Upper lobe of left lung (tissue), 6 donors: ENCODE results near the gene RBBP9. TPM values are rescaled to one million over a fixed set of nuclear protein-coding genes. Genes with fewer than 3 reads are reported as not detected.

Experiments
- ATAC-seq, 2 donors: fragments of 200-7000 bp; cut with Tn5 transposase; one replicate each; pipeline ENCODE4 v1.9.1; 2022; ENCODE audit warnings: mild to moderate bottlenecking in 2 of 2, moderate library complexity in 2 of 2; ENCODE audit not compliant: low FRiP score in 2 of 2
- DNase-seq, 2 donors: peaks; one replicate each; pipeline ENCODE4 v3.0.0-alpha.2; 2019 to 2020
- H3K27ac ChIP-seq, 4 donors: fragments of 200-600 bp; sonication (generic); one replicate each; pipeline ENCODE4 v1.5.1; 2016 to 2019
- H3K27me3 ChIP-seq, 4 donors: fragments of 200-600 bp; sonication (generic); one replicate each; pipeline ENCODE4 v1.5.1; 2017 to 2019
- H3K36me3 ChIP-seq, 4 donors: fragments of 200-600 bp; sonication (generic); one replicate each; pipeline ENCODE4 v1.5.1; 2016 to 2019
- H3K4me1 ChIP-seq, 4 donors: fragments of 200-600 bp; sonication (generic); one replicate each; pipeline ENCODE4 v1.5.1; 2018 to 2019
- H3K4me3 ChIP-seq, 4 donors: fragments of 200-600 bp; sonication (generic); one replicate each; pipeline ENCODE4 v1.5.1; 2017 to 2019; ENCODE audit warnings: mild to moderate bottlenecking in 2 of 4, moderate library complexity in 1 of 4
- H3K9me3 ChIP-seq, 4 donors: fragments of 200-600 bp; sonication (generic); one replicate each; pipeline ENCODE4 v1.5.1; 2018 to 2019
- EP300 ChIP-seq, 4 donors: sonication (generic); formaldehyde crosslinking; IDR thresholded peaks; one replicate each; pipeline ENCODE4 v1.5.1; 2017; ENCODE audit warnings: antibody characterized with exemption in 4 of 4, control low read depth in 2 of 4
- POLR2A ChIP-seq, 4 donors: fragments of 450-650 bp; IDR thresholded peaks; one replicate each; pipeline ENCODE4 v1.5.1; 2016 to 2017; ENCODE audit warnings: antibody characterized with exemption in 4 of 4, mild to moderate bottlenecking in 2 of 4
- POLR2AphosphoS5 ChIP-seq, 2 donors: sonication (generic); formaldehyde crosslinking; IDR thresholded peaks; one replicate each; pipeline ENCODE4 v1.5.1; 2017; ENCODE audit warnings: antibody characterized with exemption in 2 of 2
- WGBS, 2 donors: methylation state at CpG; one replicate each; pipeline ENCODE4 v1.1.5; 2017 to 2018; 5-methylcytosine and 5-hydroxymethylcytosine counted together
- total RNA-seq, 6 donors: library from RNA; depleted of rRNA in 4 of 6; stranded (reverse); fragments of >200 nt in 4 of 6; gene quantifications; one replicate each; pipeline versions ENCODE4 v1.1.0 to v1.2.1, GENCODE V29; 2016 to 2021
- TF ChIP-seq, protein P1 (sequence below), 6 experiments: fragments of 450-650 bp in 4 of 6; fragments of 200-600 bp in 2 of 6; sonication (generic) in 2 of 6; IDR thresholded peaks; one replicate each; pipeline ENCODE4 v1.5.1; 2016 to 2019; ENCODE audit warnings: antibody characterized with exemption in 6 of 6
- donor health status: DM: no; HTN: no; CAD: no; lungs with moderate emphysema.
- donor health status: DM: no; HTN: yes; CAD: no; lungs with severe emphysema.

RBBP9 gene
- total RNA-seq, 6 donors from 2014 or later: 6.9 to 32.0 (median 15.0) TPM

- ATAC-seq: no peak
- WGBS, 2 donors: 93 to 97% methylated on average over 1 of the region's 1 CpG
- Histone ChIP-seq H3K4me3 (no peak overlapping the region), H3K36me3 (peaks cover 0 to 94% (median 55%) of the 10 kb centered on the region in 4 donors), H3K27me3 (no peaks in the 10 kb centered on the region), H3K27ac (no peak overlapping the region), H3K4me1 (no peaks in the 10 kb centered on the region), H3K9me3 (no peaks in the 10 kb centered on the region)
- TF ChIP-seq POLR2A (IDR thresholded peaks at IDR 0.05) (no peak), POLR2AphosphoS5 (IDR thresholded peaks at IDR 0.05) (no peak), EP300 (IDR thresholded peaks at IDR 0.05) (no peak)
- TF ChIP-seq, protein P1, sequence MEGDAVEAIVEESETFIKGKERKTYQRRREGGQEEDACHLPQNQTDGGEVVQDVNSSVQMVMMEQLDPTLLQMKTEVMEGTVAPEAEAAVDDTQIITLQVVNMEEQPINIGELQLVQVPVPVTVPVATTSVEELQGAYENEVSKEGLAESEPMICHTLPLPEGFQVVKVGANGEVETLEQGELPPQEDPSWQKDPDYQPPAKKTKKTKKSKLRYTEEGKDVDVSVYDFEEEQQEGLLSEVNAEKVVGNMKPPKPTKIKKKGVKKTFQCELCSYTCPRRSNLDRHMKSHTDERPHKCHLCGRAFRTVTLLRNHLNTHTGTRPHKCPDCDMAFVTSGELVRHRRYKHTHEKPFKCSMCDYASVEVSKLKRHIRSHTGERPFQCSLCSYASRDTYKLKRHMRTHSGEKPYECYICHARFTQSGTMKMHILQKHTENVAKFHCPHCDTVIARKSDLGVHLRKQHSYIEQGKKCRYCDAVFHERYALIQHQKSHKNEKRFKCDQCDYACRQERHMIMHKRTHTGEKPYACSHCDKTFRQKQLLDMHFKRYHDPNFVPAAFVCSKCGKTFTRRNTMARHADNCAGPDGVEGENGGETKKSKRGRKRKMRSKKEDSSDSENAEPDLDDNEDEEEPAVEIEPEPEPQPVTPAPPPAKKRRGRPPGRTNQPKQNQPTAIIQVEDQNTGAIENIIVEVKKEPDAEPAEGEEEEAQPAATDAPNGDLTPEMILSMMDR (IDR thresholded peaks at IDR 0.05): no peak
- no peak for DNase-seq
Observed at GRCh38 chr20:18477218-18477617, 19.8 kb downstream of the RBBP9 start.

- H3K27ac ChIP-seq: peak within 1 kb of the TSS; percentile 79 to 90 (median 84)
- TF ChIP-seq POLR2AphosphoS5 (IDR thresholded peaks at IDR 0.05) (peak; percentile 60 to 85), POLR2A (IDR thresholded peaks at IDR 0.05) (peak in 3 of 4 donors; percentile 34 to 64 (median 49)), EP300 (IDR thresholded peaks at IDR 0.05) (peak in 1 of 4 donors; percentile 54)
- TF ChIP-seq, protein P1 (IDR thresholded peaks at IDR 0.05): peak in 1 of 6 experiments; percentile 21
- H3K27me3 ChIP-seq: no peaks in the 10 kb centered on the region
- peak; percentile 97 to 99 for DNase-seq
- H3K4me3 ChIP-seq: peak within 1 kb of the TSS; percentile 88 to 96 (median 90)
- H3K36me3 ChIP-seq: peaks cover 0 to 24% (median 6%) of the 10 kb centered on the region in 4 donors
- WGBS, 2 donors: 0% methylated on average over 8 to 55 of the region's 57 CpGs
- peaks cover 12 to 20% (median 17%) of the 10 kb centered on the region in 4 donors for H3K4me1 ChIP-seq
- no peaks in the 10 kb centered on the region for H3K9me3 ChIP-seq
- ATAC-seq: peak; percentile 99 to 100
Observed at GRCh38 chr20:18466894-18467730, 29.9 kb downstream of the RBBP9 start, which contains the start of the genes DZANK1 and POLR3F. Gene DZANK1 (minus strand): TSS chr20:18467030. CDS start chr20:18465358, 1,672 bp downstream. Gene POLR3F (plus strand): TSS chr20:18467390. CDS start chr20:18467507, 117 bp downstream.

DNA sequence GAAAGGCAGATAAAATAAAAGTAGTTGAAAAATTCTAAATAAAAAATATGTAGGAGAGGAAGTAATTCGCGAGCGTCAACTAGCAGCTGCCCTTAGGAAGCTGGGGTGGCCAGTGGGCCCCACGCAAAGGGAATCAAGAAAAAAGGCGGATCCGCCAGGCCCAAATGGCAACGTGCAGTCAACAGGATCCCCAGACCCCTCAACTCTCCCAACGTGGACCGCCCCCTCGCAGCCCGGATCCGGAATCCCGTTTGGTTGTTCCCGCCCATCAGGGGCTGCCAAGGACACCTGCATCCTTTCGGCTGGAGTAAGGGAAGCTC is 30.5 kb downstream of the RBBP9 start:
- TF ChIP-seq POLR2AphosphoS5 (IDR thresholded peaks at IDR 0.05) (no peak), POLR2A (IDR thresholded peaks at IDR 0.05) (no peak), EP300 (IDR thresholded peaks at IDR 0.05) (no peak)
- TF ChIP-seq, protein P1 (IDR thresholded peaks at IDR 0.05): no peak
- Histone ChIP-seq H3K27me3 (no peaks in the 10 kb centered on the region), H3K4me3 (peak overlapping the region; percentile 88 to 96 (median 90)), H3K4me1 (peaks cover 12 to 20% (median 17%) of the 10 kb centered on the region in 4 donors), H3K27ac (peak overlapping the region; percentile 79 to 90 (median 84)), H3K36me3 (peaks cover 0 to 20% (median 6%) of the 10 kb centered on the region in 4 donors), H3K9me3 (no peaks in the 10 kb centered on the region)
- DNase-seq: no peak
- 1 to 2% methylated on average over 15 of the region's 15 CpGs for WGBS, 2 donors
- ATAC-seq: peak; percentile 77 to 79

DNA sequence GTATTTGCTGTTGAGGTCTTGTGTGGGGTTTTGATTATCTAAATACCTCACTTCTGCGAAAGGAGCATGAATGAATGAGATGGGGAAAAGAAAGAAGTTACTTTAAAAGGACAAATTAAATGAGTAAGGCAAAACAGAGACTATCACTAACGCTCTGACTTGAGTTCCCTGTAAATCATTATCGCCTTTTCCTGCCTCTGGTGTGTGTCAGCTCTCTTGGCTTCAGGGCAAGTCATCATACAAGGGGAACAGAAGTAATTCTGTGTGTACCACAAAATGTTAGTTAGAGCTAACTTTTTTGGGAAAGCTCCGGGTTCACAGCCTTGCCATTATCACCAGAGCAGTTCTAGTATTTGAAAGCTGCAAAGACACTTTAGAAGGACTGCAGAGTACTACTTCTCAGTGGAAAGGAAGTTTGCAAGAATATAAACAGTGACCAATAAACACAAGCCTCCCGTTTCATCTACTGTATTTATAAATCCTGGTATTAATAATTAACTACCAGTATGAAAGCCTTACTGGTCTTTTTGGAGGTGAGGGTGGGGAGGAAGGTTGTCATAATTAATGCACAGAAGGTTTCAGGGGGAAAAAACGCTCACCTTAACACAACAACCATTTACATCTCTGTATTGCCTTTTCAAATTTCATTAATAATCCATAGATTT is 31.4 kb downstream of the RBBP9 start:
- H3K4me1 ChIP-seq: peaks cover 12 to 20% (median 17%) of the 10 kb centered on the region in 4 donors
- peaks cover 0 to 12% (median 1%) of the 10 kb centered on the region in 4 donors for H3K36me3 ChIP-seq
- no peaks in the 10 kb centered on the region for H3K9me3 ChIP-seq
- H3K27ac ChIP-seq: no peak overlapping the region
- ATAC-seq (no peak), DNase-seq (no peak)
- 58 to 63% methylated on average over 6 of the region's 6 CpGs for WGBS, 2 donors
- peak overlapping the region in 1 of 4 donors; percentile 96 for H3K4me3 ChIP-seq
- TF ChIP-seq EP300 (IDR thresholded peaks at IDR 0.05) (no peak), POLR2A (IDR thresholded peaks at IDR 0.05) (no peak), POLR2AphosphoS5 (IDR thresholded peaks at IDR 0.05) (no peak)
- TF ChIP-seq, protein P1 (IDR thresholded peaks at IDR 0.05): no peak
- no peaks in the 10 kb centered on the region for H3K27me3 ChIP-seq
